ENCODE results near the gene PITHD1.

Gene PITHD1

DNA sequence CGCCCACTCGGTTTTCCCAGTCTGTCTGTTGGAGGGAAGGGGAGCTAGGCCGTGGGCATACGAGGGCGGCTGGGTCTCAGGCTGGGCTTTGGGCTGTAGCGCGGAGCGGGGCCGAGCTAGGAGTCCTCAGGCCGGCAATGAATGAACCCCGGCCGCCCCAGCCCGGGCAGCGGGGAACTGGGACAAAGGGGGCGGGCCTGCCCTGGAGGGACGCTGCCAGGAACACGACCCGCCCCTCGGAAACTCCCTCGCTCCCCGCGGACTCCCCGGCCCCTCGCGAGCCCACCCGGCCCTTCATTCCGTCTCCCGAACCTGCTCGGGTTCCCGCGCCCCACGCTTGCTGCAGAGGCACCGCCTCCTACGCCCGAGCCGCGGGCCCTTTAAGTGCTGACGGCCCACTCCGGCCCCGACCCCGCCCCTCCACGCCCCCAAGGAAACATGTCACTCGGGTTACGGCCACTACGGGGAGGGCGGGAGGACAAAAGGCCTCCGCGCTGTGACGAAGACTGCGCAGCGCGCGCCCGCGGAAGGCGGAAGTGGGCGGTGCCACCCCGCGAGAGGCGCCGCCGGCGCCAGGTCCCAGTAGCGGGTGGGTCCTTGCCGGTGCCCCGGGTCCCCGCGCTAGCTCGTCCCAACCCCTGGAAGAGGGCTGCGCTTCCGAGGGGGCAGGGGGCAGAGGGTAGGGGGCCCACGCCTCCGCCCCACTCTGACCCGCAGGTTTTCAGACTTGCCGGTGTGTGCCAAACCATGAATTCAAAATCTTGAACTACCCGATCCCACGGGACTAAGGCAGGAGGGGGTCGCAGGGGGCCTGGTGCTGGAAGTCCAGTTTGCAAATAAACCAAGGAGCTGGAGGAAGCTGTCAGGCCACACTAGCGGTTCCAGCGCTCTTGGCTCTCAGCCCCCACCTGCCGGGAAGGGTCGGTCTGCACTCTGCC lies 22.5 kb downstream of the PITHD1 start, which contains the start of gene GALE:
TSS of gene GALE (minus strand) at position 355 of the 938 bp plus-strand sequence. CDS start 1,747 bp downstream, outside the sequence.
- TF ChIP-seq GATA3 (IDR thresholded peaks at IDR 0.05; ENCODE audit: low read depth, low read length) (no peak), GATA2 (IDR thresholded peaks at IDR 0.05; ENCODE audit: low read depth, low read length) (no peak)

GRCh38 chr1:23801338-23801748 lies 23.1 kb downstream of the PITHD1 start:
- TF ChIP-seq GATA3 (IDR thresholded peaks at IDR 0.05; ENCODE audit: low read depth, low read length): no peak
- TF ChIP-seq GATA2 (IDR thresholded peaks at IDR 0.05; ENCODE audit: low read depth, low read length): no peak

- TF ChIP-seq GATA3 (IDR thresholded peaks at IDR 0.05; ENCODE audit: low read depth, low read length) (no peak), GATA2 (IDR thresholded peaks at IDR 0.05; ENCODE audit: low read depth, low read length) (0 out of 2 replicates have a peak, but pooled peaks have one; percentile 20)
Observed at GRCh38 chr1:23801876-23802275, 23.7 kb downstream of the PITHD1 start.

DNA sequence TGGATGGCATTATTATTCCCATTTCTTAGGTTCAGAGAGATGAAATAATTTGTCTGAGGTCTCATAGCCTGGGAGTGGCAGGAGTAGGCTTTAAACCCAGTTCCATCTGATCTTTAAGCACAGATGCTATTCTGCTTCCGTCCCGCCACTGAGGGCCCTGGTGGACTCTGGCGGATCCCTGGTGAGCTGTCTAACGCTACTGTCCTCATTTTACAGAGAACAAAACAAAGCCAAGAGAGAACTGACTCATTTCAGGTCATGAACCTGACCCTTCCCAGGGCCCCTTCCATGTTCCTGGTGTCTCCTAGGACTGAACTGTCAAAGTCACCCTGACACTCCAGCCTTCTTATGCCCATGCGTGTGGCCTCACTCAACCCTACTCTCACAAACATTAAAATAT lies 25.5 kb downstream of the PITHD1 start:
- TF ChIP-seq GATA2 (IDR thresholded peaks at IDR 0.05; ENCODE audit: low read depth, low read length): no peak
- TF ChIP-seq GATA3 (IDR thresholded peaks at IDR 0.05; ENCODE audit: low read depth, low read length): no peak

DNA sequence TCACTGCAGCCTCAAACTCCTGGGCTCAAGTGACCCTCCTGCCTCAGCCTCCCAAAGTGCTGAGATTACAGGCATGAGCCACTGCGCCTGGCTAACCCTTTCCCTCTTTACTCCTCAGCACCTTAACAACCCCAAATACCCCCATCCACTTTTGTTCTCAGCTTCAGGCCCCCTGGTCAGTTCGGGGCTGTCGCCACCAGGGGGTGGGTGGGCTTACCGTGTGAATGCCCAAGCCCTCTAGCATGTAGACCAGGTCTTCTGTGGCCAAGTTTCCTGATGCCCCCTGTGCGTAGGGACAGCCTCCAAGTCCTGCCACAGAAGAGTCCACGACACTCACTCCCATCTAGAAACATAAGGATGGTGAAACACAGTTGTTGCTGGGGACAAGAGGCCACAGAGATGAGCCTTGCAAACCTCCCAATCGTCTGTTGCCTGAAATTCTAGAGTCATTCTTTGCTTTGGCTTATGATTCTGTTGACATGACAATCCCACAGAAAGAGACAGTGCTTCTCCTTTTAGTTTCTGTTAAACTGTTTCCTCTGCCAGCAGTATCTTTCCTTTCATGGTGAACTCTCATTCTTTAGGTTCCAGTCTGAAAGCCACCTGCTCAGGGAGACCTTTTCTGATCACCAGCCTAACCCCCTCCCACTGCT lies 26.1 kb downstream of the PITHD1 start:
- no peak for TF ChIP-seq GATA2 (IDR thresholded peaks at IDR 0.05; ENCODE audit: low read depth, low read length)
- TF ChIP-seq GATA3 (IDR thresholded peaks at IDR 0.05; ENCODE audit: low read depth, low read length): no peak

DNA sequence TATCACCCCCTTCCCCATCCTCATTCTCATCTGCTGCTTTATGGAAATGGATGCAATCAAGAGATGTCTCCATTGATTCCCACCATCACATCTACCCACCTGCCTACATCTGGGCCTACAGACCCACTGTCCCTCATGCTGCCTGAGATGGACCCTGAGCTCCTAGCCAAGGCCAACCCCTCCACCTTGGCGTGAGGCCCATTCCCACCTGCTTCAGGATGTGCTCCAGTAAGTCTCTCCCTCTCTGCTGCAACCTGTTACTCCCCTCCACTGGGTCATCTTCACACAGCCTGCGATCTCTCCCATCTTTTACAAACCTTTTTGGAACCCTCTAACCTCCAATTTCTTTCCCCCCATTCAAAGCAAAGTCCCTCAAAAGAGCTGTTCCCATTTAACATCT lies 26.8 kb downstream of the PITHD1 start:
- TF ChIP-seq GATA2 (IDR thresholded peaks at IDR 0.05; ENCODE audit: low read depth, low read length) (no peak), GATA3 (IDR thresholded peaks at IDR 0.05; ENCODE audit: low read depth, low read length) (no peak)

DNA sequence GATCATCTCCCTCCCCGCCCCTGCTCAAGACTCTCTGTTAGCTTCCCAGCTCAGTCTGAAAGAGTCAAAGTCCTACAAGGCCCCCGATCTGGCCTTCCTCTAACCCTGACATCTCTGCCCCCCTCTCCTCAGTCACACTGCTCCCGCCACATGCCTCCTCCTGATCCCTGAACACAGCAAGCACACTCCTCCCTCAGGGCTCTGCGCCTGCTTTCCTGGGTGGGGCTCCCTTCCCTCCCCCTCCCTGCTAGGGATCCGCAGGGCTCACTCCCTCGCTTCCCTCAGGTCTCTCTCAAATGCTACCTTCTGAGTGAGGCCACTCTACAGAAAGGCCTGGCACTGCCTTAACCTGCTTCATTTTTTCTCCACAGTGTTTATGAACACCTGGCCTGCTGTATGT lies 28.1 kb downstream of the PITHD1 start:
- no peak for TF ChIP-seq GATA2 (IDR thresholded peaks at IDR 0.05; ENCODE audit: low read depth, low read length)
- TF ChIP-seq GATA3 (IDR thresholded peaks at IDR 0.05; ENCODE audit: low read depth, low read length): no peak

DNA sequence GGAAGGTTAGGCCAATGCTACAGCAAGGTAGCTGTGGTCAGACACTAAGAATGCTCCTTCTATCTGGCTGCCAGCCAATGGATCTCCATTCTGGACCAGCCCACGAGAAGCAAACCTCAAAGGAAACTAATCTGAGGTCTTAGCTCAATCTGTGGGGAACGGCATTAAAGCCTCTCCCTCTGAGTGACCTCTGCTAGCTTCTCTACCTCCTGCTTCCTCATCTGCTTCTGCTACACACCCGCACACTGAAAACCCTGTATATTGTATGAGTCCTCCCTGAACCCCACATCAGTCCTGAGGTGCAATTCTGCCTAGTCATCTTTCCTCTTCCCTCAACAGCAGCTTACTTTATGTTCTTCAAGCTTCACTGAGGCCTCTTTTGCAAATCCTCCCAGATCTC lies 29.2 kb downstream of the PITHD1 start:
- TF ChIP-seq GATA2 (IDR thresholded peaks at IDR 0.05; ENCODE audit: low read depth, low read length) (no peak), GATA3 (IDR thresholded peaks at IDR 0.05; ENCODE audit: low read depth, low read length) (no peak)

GRCh38 chr1:23809751-23810171 lies 31.5 kb downstream of the PITHD1 start:
- TF ChIP-seq GATA3 (IDR thresholded peaks at IDR 0.05; ENCODE audit: low read depth, low read length) (no peak), GATA2 (IDR thresholded peaks at IDR 0.05; ENCODE audit: low read depth, low read length) (no peak)

DNA sequence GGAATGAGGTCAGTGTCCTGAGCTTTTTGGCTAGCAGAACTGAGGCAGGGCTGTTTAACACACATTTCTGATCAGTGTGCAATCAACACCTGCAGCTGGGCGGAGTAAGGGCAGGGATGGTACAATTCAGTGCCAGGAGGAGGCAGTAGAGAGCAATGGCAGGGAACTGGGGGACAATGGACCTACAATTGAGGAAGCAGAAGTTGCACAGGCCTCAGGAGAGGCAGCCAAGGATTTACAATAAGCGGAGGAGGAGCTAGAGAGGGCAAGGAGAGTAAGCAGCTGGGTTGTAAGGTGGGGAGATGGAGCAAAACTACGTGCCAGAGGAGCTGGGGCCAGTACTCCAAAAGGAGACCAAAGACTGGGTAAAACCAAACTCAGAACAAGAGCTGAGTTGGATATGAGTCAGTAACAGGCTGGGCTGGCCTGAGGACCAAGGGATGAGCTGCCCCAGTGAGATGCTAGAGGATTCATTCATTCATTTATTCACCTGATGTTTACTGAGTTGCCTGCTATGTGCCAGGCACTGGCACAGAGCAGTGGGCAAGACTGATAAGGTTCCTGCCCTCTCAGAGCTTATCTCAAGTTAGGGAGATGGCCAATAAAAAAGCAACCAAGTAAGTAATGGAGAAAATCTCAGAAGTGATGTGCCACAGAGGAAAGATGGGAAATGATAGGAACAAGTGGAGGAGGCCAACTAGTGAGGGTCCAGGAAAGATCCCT lies 32.8 kb downstream of the PITHD1 start:
- TF ChIP-seq GATA3 (IDR thresholded peaks at IDR 0.05; ENCODE audit: low read depth, low read length) (no peak), GATA2 (IDR thresholded peaks at IDR 0.05; ENCODE audit: low read depth, low read length) (no peak)

GRCh38 chr1:23814016-23814415 lies 35.8 kb downstream of the PITHD1 start:
- TF ChIP-seq GATA2 (IDR thresholded peaks at IDR 0.05; ENCODE audit: low read depth, low read length): no peak
- TF ChIP-seq GATA3 (IDR thresholded peaks at IDR 0.05; ENCODE audit: low read depth, low read length): no peak

- TF ChIP-seq GATA2 (IDR thresholded peaks at IDR 0.05; ENCODE audit: low read depth, low read length): no peak
- TF ChIP-seq GATA3 (IDR thresholded peaks at IDR 0.05; ENCODE audit: low read depth, low read length): no peak
Observed at GRCh38 chr1:23816361-23816760, 38.1 kb downstream of the PITHD1 start.

DNA sequence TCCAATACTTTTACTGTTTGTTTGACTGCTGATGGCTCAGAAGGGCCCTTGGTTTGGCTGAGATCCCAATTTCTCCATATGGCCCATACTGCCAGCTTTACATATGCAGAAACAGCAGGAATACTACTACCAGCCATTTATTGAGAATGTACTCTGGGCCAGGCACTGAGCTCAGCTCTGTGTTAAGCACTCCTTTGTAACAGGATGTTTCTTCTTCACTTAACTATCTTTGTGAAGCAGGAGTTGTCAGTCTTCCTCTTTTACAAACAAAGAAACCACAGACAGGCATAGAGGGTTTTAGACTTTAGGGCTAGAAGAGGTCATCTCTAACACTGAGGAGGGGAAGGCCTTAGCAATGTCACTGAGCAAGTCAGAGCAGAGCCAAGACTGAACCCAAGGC lies 38.7 kb downstream of the PITHD1 start:
- TF ChIP-seq GATA3 (IDR thresholded peaks at IDR 0.05; ENCODE audit: low read depth, low read length) (no peak), GATA2 (IDR thresholded peaks at IDR 0.05; ENCODE audit: low read depth, low read length) (no peak)

- TF ChIP-seq GATA2 (IDR thresholded peaks at IDR 0.05; ENCODE audit: low read depth, low read length) (no peak), GATA3 (IDR thresholded peaks at IDR 0.05; ENCODE audit: low read depth, low read length) (no peak)
Observed at GRCh38 chr1:23817633-23818032, 39.4 kb downstream of the PITHD1 start.

Measured in SH-SY5Y (cell line).